CD14-positive monocyte (primary cell): Measurements from ENCODE around the gene SLC39A6. TPM values are rescaled to one million over a fixed set of nuclear protein-coding genes. Genes with fewer than 3 reads are reported as not detected.
A peak's percentile ranks its signal among the peaks of the same experiment; 100 is the strongest.

ENCODE experiments used
- DNase-seq, 3 donors: peaks; one replicate each; pipeline ENCODE4 v3.0.0-alpha.2; 2011 to 2022
- H2AFZ ChIP-seq: 2 replicates; pipeline ENCODE4 v1.6.0; 2012; ENCODE audit warnings: mild to moderate bottlenecking, low read depth, low read length, inconsistent platforms; ENCODE audit not compliant: insufficient read depth, poor library complexity, severe bottlenecking
- H3K27ac ChIP-seq, 2 donors: 1 replicate in 1 of 2; 2 replicates in 1 of 2; pipeline ENCODE4 v1.5.1; 2012 to 2013; ENCODE audit warnings: low read length in 2 of 2, control low read depth in 1 of 2, inconsistent platforms in 1 of 2, low read depth in 1 of 2, mild to moderate bottlenecking in 1 of 2
- H3K27me3 ChIP-seq, 2 donors: one replicate each; pipeline versions ENCODE4 v1.6.0 to v1.6.1; 2011 to 2013; ENCODE audit warnings: low read length in 2 of 2; ENCODE audit not compliant: control insufficient read depth in 2 of 2, insufficient read depth in 2 of 2
- H3K36me3 ChIP-seq, 2 donors: replicated peaks in 1 of 2; 1 replicate in 1 of 2; 2 replicates in 1 of 2; pipeline versions ENCODE4 v1.5.1 to v1.6.1; 2012 to 2013; ENCODE audit warnings: low read length in 2 of 2, control low read depth in 1 of 2, inconsistent platforms in 1 of 2, mild to moderate bottlenecking in 1 of 2; ENCODE audit not compliant: insufficient read depth in 2 of 2, control insufficient read depth in 1 of 2
- H3K4me1 ChIP-seq, 2 donors: 1 replicate in 1 of 2; 2 replicates in 1 of 2; pipeline versions ENCODE4 v1.5.1 to v1.6.1; 2012 to 2013; ENCODE audit warnings: low read length in 2 of 2, control low read depth in 1 of 2, inconsistent platforms in 1 of 2, mild to moderate bottlenecking in 1 of 2, moderate library complexity in 1 of 2; ENCODE audit not compliant: insufficient read depth in 2 of 2, control insufficient read depth in 1 of 2
- H3K4me2 ChIP-seq: replicated peaks from 2 replicates; pipeline ENCODE3; 2012; ENCODE audit warnings: low read length, moderate library complexity, mild to moderate bottlenecking; ENCODE audit not compliant: poor library complexity, severe bottlenecking; ENCODE audit errors: extremely low read depth
- H3K4me3 ChIP-seq, 3 experiments: fragments of 200-600 bp in 1 of 3; sonication (generic) in 1 of 3; replicated peaks in 1 of 3; 1 replicate in 2 of 3; 2 replicates in 1 of 3; pipeline ENCODE4 v1.5.1; 2011 to 2013; ENCODE audit warnings: low read length in 3 of 3, mild to moderate bottlenecking in 3 of 3, control low read depth in 2 of 3, low read depth in 2 of 3, inconsistent platforms in 1 of 3, moderate library complexity in 1 of 3
- H3K79me2 ChIP-seq: 2 replicates; pipeline ENCODE4 v1.6.0; 2012; ENCODE audit warnings: mild to moderate bottlenecking, control low read depth, inconsistent platforms, low read length, moderate library complexity; ENCODE audit not compliant: insufficient read depth
- H3K9ac ChIP-seq: 2 replicates; pipeline ENCODE4 v1.6.0; 2017; ENCODE audit warnings: low read length, mild to moderate bottlenecking; ENCODE audit not compliant: insufficient read depth, poor library complexity, severe bottlenecking
- H3K9me3 ChIP-seq, 2 donors: replicated peaks in 1 of 2; 1 replicate in 1 of 2; 2 replicates in 1 of 2; pipeline versions ENCODE4 v1.5.1 to v1.6.1; 2012 to 2013; ENCODE audit warnings: low read length in 2 of 2, control low read depth in 1 of 2; ENCODE audit not compliant: control insufficient read depth in 1 of 2, insufficient read depth in 1 of 2
- H4K20me1 ChIP-seq: 2 replicates; pipeline ENCODE4 v1.6.0; 2012; ENCODE audit warnings: mild to moderate bottlenecking, low read length, control low read depth, moderate library complexity; ENCODE audit not compliant: insufficient read depth
- H3K27ac Mint-ChIP-seq, 7 donors: one replicate each; pipeline ENCODE4 v1.8.0; 2020; ENCODE audit warnings: mild to moderate bottlenecking in 7 of 7, mixed read lengths in 7 of 7, moderate library complexity in 6 of 7, inconsistent platforms in 2 of 7
- H3K27me3 Mint-ChIP-seq, 3 donors: one replicate each; pipeline ENCODE4 v1.8.0; 2021 to 2022; ENCODE audit warnings: low read depth in 3 of 3, mild to moderate bottlenecking in 3 of 3, mixed read lengths in 3 of 3, moderate library complexity in 3 of 3, inconsistent platforms in 1 of 3
- H3K36me3 Mint-ChIP-seq, 2 donors: one replicate each; pipeline ENCODE4 v1.8.0; 2020; ENCODE audit warnings: mixed read lengths in 2 of 2, inconsistent platforms in 1 of 2, mild to moderate bottlenecking in 1 of 2
- H3K4me1 Mint-ChIP-seq: one replicate; pipeline ENCODE4 v1.8.0; 2020; ENCODE audit warnings: mild to moderate bottlenecking, mixed read lengths
- H3K4me3 Mint-ChIP-seq, 2 donors: one replicate each; pipeline ENCODE4 v1.8.0; 2020; ENCODE audit warnings: mild to moderate bottlenecking in 2 of 2, mixed read lengths in 2 of 2, moderate library complexity in 1 of 2
- H3K9me3 Mint-ChIP-seq, 7 donors: one replicate each; pipeline ENCODE4 v1.8.0; 2020 to 2022; ENCODE audit warnings: mixed read lengths in 7 of 7, mild to moderate bottlenecking in 6 of 7, moderate library complexity in 6 of 7, inconsistent platforms in 2 of 7
- WGBS: methylation state at CpG from one replicate; pipeline ENCODE4 v1.1.5; 2013; ENCODE audit warnings: missing lambda C conversion rate; ENCODE audit not compliant: insufficient coverage; 5-methylcytosine and 5-hydroxymethylcytosine counted together
- intact Hi-C, 2 donors: fragments of 100-400 bp; cut with micrococcal nuclease; formaldehyde crosslinking; loops; one replicate each; pipeline versions ENCODE4 v1.15.0 to v1.15.1; 2023
- polyA plus RNA-seq, 3 donors: library from polyadenylated mRNA; depleted of rRNA in 1 of 3; unstranded in 2 of 3; stranded (reverse) in 1 of 3; fragments of 300-500 nt in 2 of 3; fragments of >200 nt in 1 of 3; fragmentation: Illumina TruSeq in 2 of 3; gene quantifications; 1 replicate in 2 of 3; 2 replicates in 1 of 3; pipeline ENCODE4 v1.2.3, GENCODE V29; 2012 to 2021
- TF ChIP-seq, protein P1 (sequence below): fragments of 200-600 bp; IDR thresholded peaks from one replicate; pipeline ENCODE4 v1.8.0; 2022; ENCODE audit warnings: antibody characterized with exemption, mild to moderate bottlenecking

SLC39A6 gene
- polyA plus RNA-seq, 3 donors = 13.2 to 20.1 (median 16.8) TPM

DNA sequence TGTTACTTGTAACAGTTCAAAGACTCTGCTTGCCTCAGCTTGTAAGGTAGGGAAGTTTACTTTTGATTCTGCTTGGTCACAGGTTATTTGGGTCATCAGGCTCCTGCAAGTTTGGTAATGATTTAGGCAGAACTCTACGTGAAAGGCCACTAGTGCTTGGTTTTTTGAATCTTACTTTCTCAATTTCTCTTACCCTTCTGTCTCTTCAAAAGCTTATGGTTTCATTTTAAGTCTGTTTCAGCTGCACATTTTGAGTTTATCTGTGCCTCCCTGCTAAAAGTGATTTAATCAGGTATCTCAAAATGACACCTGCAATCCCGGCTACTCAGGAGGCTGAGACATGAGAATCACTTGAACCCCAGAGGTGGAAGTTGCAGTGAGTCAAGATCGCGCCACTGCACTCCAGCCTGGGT, 31.8 kb upstream of the SLC39A6 start:
- intact Hi-C loops = no loop called here
- TF ChIP-seq, protein P1, sequence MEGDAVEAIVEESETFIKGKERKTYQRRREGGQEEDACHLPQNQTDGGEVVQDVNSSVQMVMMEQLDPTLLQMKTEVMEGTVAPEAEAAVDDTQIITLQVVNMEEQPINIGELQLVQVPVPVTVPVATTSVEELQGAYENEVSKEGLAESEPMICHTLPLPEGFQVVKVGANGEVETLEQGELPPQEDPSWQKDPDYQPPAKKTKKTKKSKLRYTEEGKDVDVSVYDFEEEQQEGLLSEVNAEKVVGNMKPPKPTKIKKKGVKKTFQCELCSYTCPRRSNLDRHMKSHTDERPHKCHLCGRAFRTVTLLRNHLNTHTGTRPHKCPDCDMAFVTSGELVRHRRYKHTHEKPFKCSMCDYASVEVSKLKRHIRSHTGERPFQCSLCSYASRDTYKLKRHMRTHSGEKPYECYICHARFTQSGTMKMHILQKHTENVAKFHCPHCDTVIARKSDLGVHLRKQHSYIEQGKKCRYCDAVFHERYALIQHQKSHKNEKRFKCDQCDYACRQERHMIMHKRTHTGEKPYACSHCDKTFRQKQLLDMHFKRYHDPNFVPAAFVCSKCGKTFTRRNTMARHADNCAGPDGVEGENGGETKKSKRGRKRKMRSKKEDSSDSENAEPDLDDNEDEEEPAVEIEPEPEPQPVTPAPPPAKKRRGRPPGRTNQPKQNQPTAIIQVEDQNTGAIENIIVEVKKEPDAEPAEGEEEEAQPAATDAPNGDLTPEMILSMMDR = no peak
- Histone ChIP-seq H3K9ac (no peak overlapping the region), H3K4me1 (no peaks in the 10 kb centered on the region), H3K27me3 (no peaks in the 10 kb centered on the region), H2AFZ (no peak overlapping the region), H3K27ac (no peak overlapping the region), H3K9me3 (no peaks in the 10 kb centered on the region), H3K79me2 (no peaks in the 10 kb centered on the region), H3K36me3 (peaks cover 79 to 98% of the 10 kb centered on the region in 2 donors), H3K4me3 (no peak overlapping the region), H3K4me2 (no peak overlapping the region), H4K20me1 (no peaks in the 10 kb centered on the region)
- Mint-ChIP-seq H3K4me3 (no peak overlapping the region), H3K4me1 (peaks cover 3% of the 10 kb centered on the region), H3K36me3 (peaks cover 78 to 86% of the 10 kb centered on the region in 2 donors), H3K27me3 (no peaks in the 10 kb centered on the region), H3K9me3 (no peaks in the 10 kb centered on the region), H3K27ac (no peak overlapping the region)
- 100% methylated on average over 1 of the region's 4 CpGs for WGBS
- no peak for DNase-seq

- H3K27ac ChIP-seq = no peak overlapping the region
- no peaks in the 10 kb centered on the region for H3K9me3 ChIP-seq
- H3K9me3 Mint-ChIP-seq = no peaks in the 10 kb centered on the region
- peaks cover 78 to 98% of the 10 kb centered on the region in 2 donors for H3K36me3 ChIP-seq
- peak overlapping the region in 1 of 7 donors; percentile 2 for H3K27ac Mint-ChIP-seq
- H4K20me1 ChIP-seq = no peaks in the 10 kb centered on the region
- TF ChIP-seq, protein P1 = no peak
- peaks cover 3% of the 10 kb centered on the region for H3K4me1 Mint-ChIP-seq
- H3K36me3 Mint-ChIP-seq = peaks cover 75 to 86% of the 10 kb centered on the region in 2 donors
- no peak for DNase-seq
- H3K79me2 ChIP-seq = no peaks in the 10 kb centered on the region
- H3K27me3 Mint-ChIP-seq = no peaks in the 10 kb centered on the region
- intact Hi-C loops = no loop called here
- H3K4me1 ChIP-seq = no peaks in the 10 kb centered on the region
- H3K4me3 ChIP-seq = no peak overlapping the region
- H3K27me3 ChIP-seq = no peaks in the 10 kb centered on the region
- no peak overlapping the region for H2AFZ ChIP-seq
- H3K9ac ChIP-seq = no peak overlapping the region
- H3K4me2 ChIP-seq = no peak overlapping the region
- H3K4me3 Mint-ChIP-seq = no peak overlapping the region
- WGBS = 80% methylated on average over 2 of the region's 5 CpGs
Observed at GRCh38 chr18:36158266-36158867, 29.2 kb upstream of the SLC39A6 start.
